ENCODE data around the gene HOXD10.

Gene HOXD10

GRCh38 chr2:176122052-176122682, 5.6 kb downstream of the HOXD10 start:
- Histone ChIP-seq H3K4me3 (ENCODE audit: low read length) (no peak overlapping the region), H3K27me3 (ENCODE audit: low read depth, low read length) (no peaks in the 10 kb centered on the region), H3K79me2 (ENCODE audit: low read length) (no peaks in the 10 kb centered on the region), H4K20me1 (ENCODE audit: insufficient read depth, low read length) (no peaks in the 10 kb centered on the region), H3K36me3 (replicated peaks; ENCODE audit: low read depth, low read length) (no peaks in the 10 kb centered on the region), H3K4me2 (ENCODE audit: low read length) (no peak overlapping the region), H3K9me3 (ENCODE audit: insufficient read depth, low read length) (no peaks in the 10 kb centered on the region), H3K4me1 (ENCODE audit: low read length) (no peaks in the 10 kb centered on the region), H2AFZ (ENCODE audit: low read depth, low read length) (no peak overlapping the region), H3K9ac (ENCODE audit: low read length) (no peak overlapping the region), H3K27ac (ENCODE audit: low read length) (no peak overlapping the region)
- TF ChIP-seq EZH2phosphoT487 (IDR thresholded peaks at IDR 0.05; ENCODE audit: low read depth) (no peak), CTCF (IDR thresholded peaks at IDR 0.05; ENCODE audit: low read depth, low read length) (no peak)

GRCh38 chr2:176122683-176123410, 6.3 kb downstream of the HOXD10 start, which contains the start of gene HOXD9:
Gene HOXD9 (plus strand): TSS chr2:176122719. CDS start chr2:176122769, 50 bp downstream.
- Histone ChIP-seq H3K9me3 (ENCODE audit: insufficient read depth, low read length) (no peaks in the 10 kb centered on the region), H3K36me3 (replicated peaks; ENCODE audit: low read depth, low read length) (no peaks in the 10 kb centered on the region), H4K20me1 (ENCODE audit: insufficient read depth, low read length) (no peaks in the 10 kb centered on the region), H3K4me2 (ENCODE audit: low read length) (no peak within 1 kb of the TSS), H3K9ac (ENCODE audit: low read length) (no peak within 1 kb of the TSS), H3K27me3 (ENCODE audit: low read depth, low read length) (no peaks in the 10 kb centered on the region), H3K4me3 (ENCODE audit: low read length) (no peak within 1 kb of the TSS), H3K79me2 (ENCODE audit: low read length) (no peaks in the 10 kb centered on the region), H2AFZ (ENCODE audit: low read depth, low read length) (no peak within 1 kb of the TSS), H3K4me1 (ENCODE audit: low read length) (no peaks in the 10 kb centered on the region), H3K27ac (ENCODE audit: low read length) (no peak within 1 kb of the TSS)
- TF ChIP-seq EZH2phosphoT487 (IDR thresholded peaks at IDR 0.05; ENCODE audit: low read depth) = no peak
- no peak for TF ChIP-seq CTCF (IDR thresholded peaks at IDR 0.05; ENCODE audit: low read depth, low read length)

GRCh38 chr2:176123411-176124109, 7.0 kb downstream of the HOXD10 start:
- H3K36me3 ChIP-seq (replicated peaks; ENCODE audit: low read depth, low read length) = no peaks in the 10 kb centered on the region
- no peaks in the 10 kb centered on the region for H3K4me1 ChIP-seq (ENCODE audit: low read length)
- no peak overlapping the region for H3K9ac ChIP-seq (ENCODE audit: low read length)
- no peaks in the 10 kb centered on the region for H4K20me1 ChIP-seq (ENCODE audit: insufficient read depth, low read length)
- TF ChIP-seq CTCF (IDR thresholded peaks at IDR 0.05; ENCODE audit: low read depth, low read length) (no peak), EZH2phosphoT487 (IDR thresholded peaks at IDR 0.05; ENCODE audit: low read depth) (no peak)
- H3K27me3 ChIP-seq (ENCODE audit: low read depth, low read length) = no peaks in the 10 kb centered on the region
- no peak overlapping the region for H3K4me2 ChIP-seq (ENCODE audit: low read length)
- no peak overlapping the region for H2AFZ ChIP-seq (ENCODE audit: low read depth, low read length)
- no peak overlapping the region for H3K27ac ChIP-seq (ENCODE audit: low read length)
- no peaks in the 10 kb centered on the region for H3K79me2 ChIP-seq (ENCODE audit: low read length)
- H3K9me3 ChIP-seq (ENCODE audit: insufficient read depth, low read length) = no peaks in the 10 kb centered on the region
- H3K4me3 ChIP-seq (ENCODE audit: low read length) = no peak overlapping the region

Measured in OCI-LY3 (cell line).